B cell (primary cell): ENCODE data around the gene OR2A12.
"Not testable (repeated sequence)": the region's sequence is repeated elsewhere in the genome, so short reads cannot be mapped to it uniquely, and the experiment has no call there.

ENCODE experiments used
- EZH2 ChIP-seq: IDR thresholded peaks from 2 replicates; pipeline ENCODE4 v1.6.1; 2012; ENCODE audit warnings: borderline replicate concordance, low read depth, mild to moderate bottlenecking, moderate library complexity, low read length; ENCODE audit not compliant: insufficient read depth, poor library complexity, severe bottlenecking
- TF ChIP-seq, protein P1 (sequence below): fragments of 200-600 bp; IDR thresholded peaks from one replicate; pipeline ENCODE4 v1.8.0; 2022; ENCODE audit warnings: antibody characterized with exemption, mild to moderate bottlenecking

GRCh38 chr7:144129601-144130000 lies 43.5 kb downstream of the OR2A12 start:
- TF ChIP-seq, protein P1, sequence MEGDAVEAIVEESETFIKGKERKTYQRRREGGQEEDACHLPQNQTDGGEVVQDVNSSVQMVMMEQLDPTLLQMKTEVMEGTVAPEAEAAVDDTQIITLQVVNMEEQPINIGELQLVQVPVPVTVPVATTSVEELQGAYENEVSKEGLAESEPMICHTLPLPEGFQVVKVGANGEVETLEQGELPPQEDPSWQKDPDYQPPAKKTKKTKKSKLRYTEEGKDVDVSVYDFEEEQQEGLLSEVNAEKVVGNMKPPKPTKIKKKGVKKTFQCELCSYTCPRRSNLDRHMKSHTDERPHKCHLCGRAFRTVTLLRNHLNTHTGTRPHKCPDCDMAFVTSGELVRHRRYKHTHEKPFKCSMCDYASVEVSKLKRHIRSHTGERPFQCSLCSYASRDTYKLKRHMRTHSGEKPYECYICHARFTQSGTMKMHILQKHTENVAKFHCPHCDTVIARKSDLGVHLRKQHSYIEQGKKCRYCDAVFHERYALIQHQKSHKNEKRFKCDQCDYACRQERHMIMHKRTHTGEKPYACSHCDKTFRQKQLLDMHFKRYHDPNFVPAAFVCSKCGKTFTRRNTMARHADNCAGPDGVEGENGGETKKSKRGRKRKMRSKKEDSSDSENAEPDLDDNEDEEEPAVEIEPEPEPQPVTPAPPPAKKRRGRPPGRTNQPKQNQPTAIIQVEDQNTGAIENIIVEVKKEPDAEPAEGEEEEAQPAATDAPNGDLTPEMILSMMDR = not testable (repeated sequence)
- TF ChIP-seq EZH2 = not testable (repeated sequence)
